Measurements from ENCODE around the gene ORC3. TPM values are rescaled to one million over a fixed set of nuclear protein-coding genes. Genes with fewer than 3 reads are reported as not detected.
"Not testable (repeated sequence)": the region's sequence is repeated elsewhere in the genome, so short reads cannot be mapped to it uniquely, and the experiment has no call there.

ORC3 gene
- total RNA-seq, 1 experiment from 2014 or later = 46.5 TPM

DNA sequence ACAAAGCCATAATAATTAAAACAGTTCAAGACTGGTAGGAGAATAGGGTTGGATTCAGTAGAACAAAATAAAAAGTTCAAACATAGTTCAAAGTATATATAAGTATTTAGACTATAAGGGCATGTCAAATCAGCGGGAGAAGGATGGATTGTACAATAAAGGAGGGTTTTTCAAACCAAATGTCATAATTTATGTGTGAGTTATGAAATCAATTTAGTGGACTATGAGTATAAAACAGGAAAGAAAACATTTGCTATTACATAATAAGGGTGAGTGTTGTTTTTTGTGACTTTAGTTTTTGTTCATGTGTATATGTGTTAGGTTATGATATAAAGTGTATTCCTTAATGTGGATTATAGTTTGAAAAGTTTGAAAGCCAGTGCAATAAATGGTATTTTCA is 10.6 kb downstream of the ORC3 start:
- ChIA-PET POLR2A (ENCODE audit: low non-redundant PET) (no interaction called here), CTCF (no interaction called here)
- BruUV-seq (replicated peaks) = no TSS peak
- Histone ChIP-seq H3K9me3 (ENCODE audit: low read depth, low read length, poor library complexity, severe bottlenecking) (no peaks in the 10 kb centered on the region), H3K27ac (ENCODE audit: low read depth, low read length, poor library complexity, severe bottlenecking) (no peak overlapping the region), H3K36me3 (ENCODE audit: insufficient read depth, low read length, poor library complexity, severe bottlenecking) (peaks cover 22% of the 10 kb centered on the region), H3K4me3 (ENCODE audit: low read depth, low read length, poor library complexity, severe bottlenecking) (no peak overlapping the region), H3K27me3 (replicated peaks; ENCODE audit: insufficient read depth, low read depth, low read length, poor library complexity) (no peaks in the 10 kb centered on the region), H3K4me1 (ENCODE audit: insufficient read depth, low read length, poor library complexity, severe bottlenecking) (no peaks in the 10 kb centered on the region)
- intact Hi-C loops (cut with micrococcal nuclease; ENCODE audit: unreplicated experiment) = no loop called here
- TF ChIP-seq CTCF (conservative IDR thresholded peaks at IDR 0.05; ENCODE audit: low read depth, low read length) (no peak), EZH2 (IDR thresholded peaks at IDR 0.05; ENCODE audit: borderline replicate concordance, low read depth, low read length, poor library complexity, severe bottlenecking) (no peak)
- DNase-seq (ENCODE audit: low spot score) = no peak

DNA sequence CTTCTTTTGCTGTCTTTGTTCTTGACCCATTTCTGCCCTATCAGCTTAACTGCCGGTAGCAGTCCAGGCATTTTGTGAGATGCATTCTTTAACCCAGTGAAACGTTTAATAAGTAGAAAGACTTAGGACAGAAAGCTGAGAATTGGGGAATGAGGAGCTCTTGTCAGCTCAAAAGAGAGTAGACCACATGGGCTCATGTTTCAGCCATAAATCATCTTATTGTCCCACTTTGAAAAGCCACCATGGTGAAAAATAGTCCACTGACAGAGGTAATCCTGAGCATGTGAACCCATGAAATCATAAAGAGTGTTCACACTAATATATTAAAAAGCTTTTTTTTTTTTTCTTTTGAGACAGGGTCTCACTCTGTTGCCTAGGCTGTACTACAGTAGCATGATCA is 16.3 kb downstream of the ORC3 start:
- POLR2A ChIA-PET (ENCODE audit: low non-redundant PET) = no interaction called here
- Histone ChIP-seq H3K9me3 (ENCODE audit: low read depth, low read length, poor library complexity, severe bottlenecking) (no peaks in the 10 kb centered on the region), H3K4me1 (ENCODE audit: insufficient read depth, low read length, poor library complexity, severe bottlenecking) (no peaks in the 10 kb centered on the region), H3K27me3 (replicated peaks; ENCODE audit: insufficient read depth, low read depth, low read length, poor library complexity) (no peaks in the 10 kb centered on the region), H3K4me3 (ENCODE audit: low read depth, low read length, poor library complexity, severe bottlenecking) (no peak overlapping the region), H3K27ac (ENCODE audit: low read depth, low read length, poor library complexity, severe bottlenecking) (no peak overlapping the region), H3K36me3 (ENCODE audit: insufficient read depth, low read length, poor library complexity, severe bottlenecking) (peaks cover 19% of the 10 kb centered on the region)
- no TSS peak for BruUV-seq (replicated peaks)
- CTCF ChIA-PET = no interaction called here
- intact Hi-C loops (cut with micrococcal nuclease; ENCODE audit: unreplicated experiment) = no loop called here
- no peak for DNase-seq (ENCODE audit: low spot score)
- no peak for TF ChIP-seq CTCF (conservative IDR thresholded peaks at IDR 0.05; ENCODE audit: low read depth, low read length)
- TF ChIP-seq EZH2 (IDR thresholded peaks at IDR 0.05; ENCODE audit: borderline replicate concordance, low read depth, low read length, poor library complexity, severe bottlenecking) = no peak

DNA sequence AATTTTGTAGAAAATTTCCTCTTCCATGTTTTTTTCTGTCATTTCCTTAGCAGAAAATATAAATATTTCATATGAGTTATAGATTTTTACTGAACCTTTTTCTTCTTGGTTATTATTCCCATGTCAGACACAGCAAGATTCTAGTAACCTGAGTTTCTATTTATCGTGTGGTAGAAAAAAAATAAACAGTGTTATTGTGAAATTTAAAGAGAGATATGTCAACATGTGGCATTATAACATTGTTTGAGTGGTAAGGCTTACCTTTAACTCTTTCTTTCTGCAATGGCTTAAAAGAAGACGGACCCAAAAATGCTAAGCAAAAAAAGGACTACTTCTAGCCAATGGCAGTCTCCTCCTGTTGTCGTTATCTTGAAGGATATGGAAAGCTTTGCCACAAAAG is 18.9 kb downstream of the ORC3 start:
- no peak overlapping the region for H3K27ac ChIP-seq (ENCODE audit: low read depth, low read length, poor library complexity, severe bottlenecking)
- TF ChIP-seq EZH2 (IDR thresholded peaks at IDR 0.05; ENCODE audit: borderline replicate concordance, low read depth, low read length, poor library complexity, severe bottlenecking) (no peak), CTCF (conservative IDR thresholded peaks at IDR 0.05; ENCODE audit: low read depth, low read length) (no peak)
- ChIA-PET POLR2A (ENCODE audit: low non-redundant PET) (no interaction called here), CTCF (no interaction called here)
- H3K4me1 ChIP-seq (ENCODE audit: insufficient read depth, low read length, poor library complexity, severe bottlenecking) = no peaks in the 10 kb centered on the region
- no TSS peak for BruUV-seq (replicated peaks)
- no peak overlapping the region for H3K4me3 ChIP-seq (ENCODE audit: low read depth, low read length, poor library complexity, severe bottlenecking)
- H3K36me3 ChIP-seq (ENCODE audit: insufficient read depth, low read length, poor library complexity, severe bottlenecking) = peaks cover 31% of the 10 kb centered on the region
- intact Hi-C loops (cut with micrococcal nuclease; ENCODE audit: unreplicated experiment) = no loop called here
- H3K27me3 ChIP-seq (replicated peaks; ENCODE audit: insufficient read depth, low read depth, low read length, poor library complexity) = no peaks in the 10 kb centered on the region
- no peaks in the 10 kb centered on the region for H3K9me3 ChIP-seq (ENCODE audit: low read depth, low read length, poor library complexity, severe bottlenecking)
- no peak for DNase-seq (ENCODE audit: low spot score)

GRCh38 chr6:87613018-87613417 is 23.1 kb downstream of the ORC3 start:
- POLR2A ChIA-PET (ENCODE audit: low non-redundant PET); H3K9me3 ChIP-seq (ENCODE audit: low read depth, low read length, poor library complexity, severe bottlenecking); CTCF ChIA-PET; H3K4me3 ChIP-seq (ENCODE audit: low read depth, low read length, poor library complexity, severe bottlenecking); H3K4me1 ChIP-seq (ENCODE audit: insufficient read depth, low read length, poor library complexity, severe bottlenecking); intact Hi-C loops (cut with micrococcal nuclease; ENCODE audit: unreplicated experiment); BruUV-seq (replicated peaks); H3K27ac ChIP-seq (ENCODE audit: low read depth, low read length, poor library complexity, severe bottlenecking); DNase-seq (ENCODE audit: low spot score); H3K27me3 ChIP-seq (replicated peaks; ENCODE audit: insufficient read depth, low read depth, low read length, poor library complexity): not testable (repeated sequence)
- H3K36me3 ChIP-seq (ENCODE audit: insufficient read depth, low read length, poor library complexity, severe bottlenecking) = peaks cover 27% of the 10 kb centered on the region
